Measurements from ENCODE around the gene ARFGAP1. TPM values are rescaled to one million over a fixed set of nuclear protein-coding genes. Genes with fewer than 3 reads are reported as not detected.

ARFGAP1 gene
- polyA plus RNA-seq, 4 donors, result 58.3 to 91.1 (median 76.8) TPM

DNA sequence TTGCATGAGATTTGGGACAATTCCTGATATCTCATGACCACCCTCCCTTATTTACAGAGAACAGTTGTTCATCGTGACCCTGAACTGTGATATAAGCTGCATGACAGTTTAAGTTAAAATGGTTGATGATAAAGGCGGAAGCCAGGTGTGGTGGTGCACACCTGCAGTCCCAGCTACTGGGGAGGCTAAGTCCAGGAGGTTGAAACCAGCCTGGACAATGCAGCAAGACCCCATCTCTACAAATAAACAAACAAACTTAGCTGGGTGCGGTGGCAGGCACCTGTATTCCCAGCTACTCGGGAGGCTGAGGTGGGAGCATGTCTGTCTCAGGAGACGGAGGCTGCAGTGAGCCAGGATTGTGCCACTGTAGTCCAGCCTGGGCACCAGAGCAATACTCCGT is 44.4 kb downstream of the ARFGAP1 start:
- no peak for DNase-seq (ENCODE audit: low read depth in 4 of 4, low spot score in 3 of 4)

DNA sequence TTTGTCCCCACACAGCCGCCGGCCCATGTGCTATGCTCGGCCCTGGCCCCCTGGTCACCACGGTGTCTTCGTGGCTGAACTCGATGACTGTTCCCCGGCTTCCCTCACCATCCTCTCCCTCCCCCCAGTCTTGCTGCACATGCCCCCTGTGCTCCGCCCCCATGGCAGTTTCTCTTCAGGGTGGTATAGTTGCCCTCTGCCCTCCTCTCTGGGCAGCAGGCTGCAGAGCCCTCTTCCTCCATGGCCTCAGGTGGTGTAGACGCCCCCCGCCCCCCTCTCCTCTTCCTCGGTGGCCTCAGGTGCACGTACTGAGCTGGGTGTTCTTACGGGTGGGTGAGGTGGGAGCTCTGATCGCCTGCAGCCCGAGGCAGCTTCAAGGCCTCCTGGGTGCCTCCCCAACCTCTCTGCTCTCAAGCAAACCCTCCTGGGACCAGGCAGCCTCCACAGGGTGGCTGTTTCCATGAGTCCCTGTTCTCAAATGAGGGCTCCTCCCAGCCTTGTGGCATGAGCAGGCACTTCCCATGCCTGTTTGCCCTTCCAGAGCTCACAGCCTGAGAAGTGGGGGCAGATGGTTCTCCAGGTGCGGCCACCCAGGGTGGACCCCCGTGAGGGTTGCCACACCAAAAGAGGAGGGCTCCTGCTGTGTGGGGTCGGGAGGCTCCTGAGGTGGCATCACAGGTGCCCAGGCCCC is 45.1 kb downstream of the ARFGAP1 start:
- DNase-seq (ENCODE audit: low read depth in 4 of 4, low spot score in 3 of 4), result no peak

DNA sequence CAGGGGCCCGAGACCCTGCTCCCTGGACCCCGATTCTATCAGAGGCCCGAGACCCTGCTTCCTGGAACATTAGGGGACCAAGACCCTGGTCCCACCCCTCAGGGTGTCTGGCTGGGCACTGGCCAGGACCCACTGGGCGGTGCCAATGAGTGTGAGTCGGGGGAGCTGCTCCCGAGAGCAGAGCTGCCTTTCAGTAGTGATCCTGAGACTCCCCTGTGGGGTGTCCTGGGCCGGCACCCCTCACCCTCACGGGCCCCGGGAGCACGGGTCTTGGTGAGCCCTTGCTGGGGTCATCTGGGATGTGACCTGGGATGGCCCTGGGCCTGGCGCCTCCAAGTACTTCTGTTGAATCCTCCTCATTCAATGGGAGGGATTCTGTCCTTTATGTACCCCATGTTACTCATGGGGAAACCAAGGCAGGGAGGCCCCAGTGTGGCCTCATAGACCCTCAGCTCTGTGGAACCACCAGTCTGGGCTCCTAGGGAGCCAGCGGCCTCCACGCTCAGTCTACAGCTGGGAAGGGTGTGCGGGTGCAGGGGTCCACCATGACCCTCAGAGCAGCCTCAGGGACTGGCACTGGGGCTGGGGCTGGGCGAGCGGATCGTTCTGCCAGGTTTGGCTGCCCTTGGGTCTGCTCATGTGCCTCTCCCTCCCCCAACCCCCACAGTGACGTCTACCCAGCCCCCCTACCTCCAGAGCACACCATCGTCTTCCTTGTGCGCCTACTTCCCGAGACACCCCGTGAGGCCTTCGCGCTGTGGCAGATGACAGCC is 46.0 kb downstream of the ARFGAP1 start:
- no peak for DNase-seq (ENCODE audit: low read depth in 4 of 4, low spot score in 3 of 4)

GRCh38 chr20:63319164-63320040 is 46.8 kb downstream of the ARFGAP1 start:
- no peak for DNase-seq (ENCODE audit: low read depth in 4 of 4, low spot score in 3 of 4)

GRCh38 chr20:63320041-63320511 is 47.5 kb downstream of the ARFGAP1 start:
- DNase-seq (ENCODE audit: low read depth in 4 of 4, low spot score in 3 of 4), result no peak

- no peak for DNase-seq (ENCODE audit: low read depth in 4 of 4, low spot score in 3 of 4)
Measured at GRCh38 chr20:63320616-63321147, 48.1 kb downstream of the ARFGAP1 start.

GRCh38 chr20:63321148-63321831 is 48.7 kb downstream of the ARFGAP1 start:
- DNase-seq (ENCODE audit: low read depth in 4 of 4, low spot score in 3 of 4), result no peak

DNA sequence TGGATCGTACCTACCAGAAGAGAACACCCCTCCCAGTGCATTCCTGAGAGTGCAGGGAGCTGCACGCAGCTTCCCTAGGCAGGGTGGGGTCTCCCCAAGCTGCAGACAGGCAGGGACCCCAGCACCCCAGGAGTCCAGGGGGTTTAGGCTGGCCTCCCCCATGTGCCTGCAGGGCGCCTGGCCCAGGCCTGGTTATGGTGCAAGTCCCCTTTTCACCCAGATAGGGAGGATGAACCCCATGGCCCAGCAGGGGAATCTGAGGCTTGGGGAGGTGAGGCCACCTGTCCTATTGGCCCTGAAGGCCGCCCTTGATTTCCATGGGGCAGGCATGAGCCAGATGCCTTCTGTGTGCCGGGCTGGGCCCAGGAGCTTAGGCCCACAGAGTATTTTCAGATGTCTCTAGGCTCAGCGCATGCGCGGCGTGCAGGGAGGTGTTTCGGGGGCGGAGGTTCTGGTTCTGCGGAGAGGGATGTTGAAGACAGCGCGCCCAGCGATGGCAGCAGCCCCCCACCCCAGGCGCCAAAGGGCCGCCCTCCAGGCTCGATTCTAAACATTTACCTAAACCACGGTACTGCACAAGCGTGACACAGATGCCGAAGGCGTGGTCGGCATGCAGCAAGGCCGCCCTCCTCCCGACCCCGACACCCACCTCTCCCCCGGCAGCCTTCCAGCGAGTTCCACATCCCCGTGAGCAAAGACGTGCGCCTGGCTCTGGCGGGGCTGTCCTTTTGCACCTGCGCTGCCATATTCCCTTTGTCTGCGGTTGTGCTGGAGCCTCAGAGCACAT is 49.7 kb downstream of the ARFGAP1 start:
- DNase-seq (ENCODE audit: low read depth in 4 of 4, low spot score in 3 of 4), result no peak

- DNase-seq (ENCODE audit: low read depth in 4 of 4, low spot score in 3 of 4), result no peak
Measured at GRCh38 chr20:63322933-63323273, 50.3 kb downstream of the ARFGAP1 start.

DNA sequence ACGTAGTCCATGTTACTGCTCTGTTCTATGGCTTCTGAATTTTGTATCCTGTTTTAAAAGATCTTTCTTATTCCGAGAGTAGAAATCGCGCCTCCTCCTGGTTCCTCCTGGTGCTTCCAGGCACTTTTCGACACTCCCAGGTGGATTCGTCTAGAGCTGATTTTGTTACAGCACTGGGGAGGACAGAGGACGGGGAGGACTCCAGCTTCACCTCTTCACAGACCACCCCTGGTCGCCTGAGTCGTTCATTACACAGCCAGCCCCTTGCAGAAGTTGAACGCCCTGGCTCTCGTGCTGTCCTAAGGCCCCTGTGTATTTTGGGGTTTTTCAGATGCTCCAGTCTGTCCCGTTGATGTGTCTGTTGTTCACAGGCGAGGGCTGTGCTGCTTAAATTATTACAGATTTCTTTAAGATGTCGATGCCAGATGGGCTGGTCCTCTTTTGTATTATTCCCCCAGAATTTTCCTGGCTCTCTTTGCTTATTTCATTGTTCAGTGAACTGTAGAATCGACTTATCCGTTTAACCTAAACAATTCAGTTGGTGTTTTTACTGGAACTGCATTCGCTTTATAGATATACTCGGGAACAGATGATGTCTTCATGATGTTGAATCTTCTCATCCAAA is 50.9 kb downstream of the ARFGAP1 start:
- DNase-seq (ENCODE audit: low read depth in 4 of 4, low spot score in 3 of 4), result no peak

GRCh38 chr20:63325021-63325471 is 52.4 kb downstream of the ARFGAP1 start:
- no peak for DNase-seq (ENCODE audit: low read depth in 4 of 4, low spot score in 3 of 4)

- DNase-seq (ENCODE audit: low read depth in 4 of 4, low spot score in 3 of 4), result no peak
Measured at GRCh38 chr20:63325554-63326313, 53.1 kb downstream of the ARFGAP1 start.

GRCh38 chr20:63326314-63327230 is 54.0 kb downstream of the ARFGAP1 start:
- no peak for DNase-seq (ENCODE audit: low read depth in 4 of 4, low spot score in 3 of 4)

DNA sequence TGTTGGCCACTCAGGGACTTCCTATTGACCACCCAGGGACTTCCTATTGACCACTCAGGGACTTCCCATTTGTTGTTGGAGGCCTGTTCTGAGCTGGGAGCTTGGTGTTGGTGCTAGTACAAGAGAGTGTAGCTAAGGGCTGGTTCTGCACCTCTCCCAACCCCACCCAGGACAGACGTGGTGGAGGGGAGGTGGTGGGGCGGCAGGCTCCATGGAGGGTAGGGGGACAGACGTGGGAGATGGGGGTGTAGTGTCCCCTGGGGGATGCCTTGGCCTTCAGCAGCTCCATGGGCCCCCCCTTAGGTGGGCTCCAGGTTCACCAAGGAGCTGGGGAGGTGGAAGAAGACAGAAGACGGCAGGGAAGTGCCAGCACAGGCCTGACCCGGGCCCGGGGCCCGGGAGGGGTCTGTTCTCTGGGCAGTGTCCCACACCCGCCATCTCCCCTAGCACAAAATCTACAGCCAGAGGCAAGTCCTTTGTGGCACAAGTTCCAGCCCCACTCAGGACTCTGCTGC is 54.7 kb downstream of the ARFGAP1 start:
- DNase-seq (ENCODE audit: low read depth in 4 of 4, low spot score in 3 of 4), result no peak

- DNase-seq (ENCODE audit: low read depth in 4 of 4, low spot score in 3 of 4), result no peak
Measured at GRCh38 chr20:63328026-63328700, 55.5 kb downstream of the ARFGAP1 start.

- DNase-seq (ENCODE audit: low read depth in 4 of 4, low spot score in 3 of 4), result no peak
Measured at GRCh38 chr20:63328718-63329275, 56.2 kb downstream of the ARFGAP1 start.

Measured in left renal pelvis (tissue), 4 donors.